ENCODE data around the gene NOS1. TPM values are rescaled to one million over a fixed set of nuclear protein-coding genes. Genes with fewer than 3 reads are reported as not detected.

NOS1 gene
- polyA plus RNA-seq, 1 donor from 2014 or later: not detected

GRCh38 chr12:117277875-117278274 is 83.6 kb downstream of the NOS1 start:
- Histone ChIP-seq H3K4me3 (ENCODE audit: low read length) (no peak overlapping the region), H3F3A (ENCODE audit: insufficient read depth, low read length, poor library complexity, severe bottlenecking) (no peaks in the 10 kb centered on the region), H3K4me2 (ENCODE audit: low read length) (no peak overlapping the region), H3K36me3 (ENCODE audit: insufficient read depth, low read length) (no peaks in the 10 kb centered on the region), H3K79me2 (replicated peaks; ENCODE audit: insufficient read depth, low read length) (no peaks in the 10 kb centered on the region), H3K9ac (ENCODE audit: low read length) (no peak overlapping the region), H4K20me1 (ENCODE audit: insufficient read depth) (no peaks in the 10 kb centered on the region), H2AFZ (ENCODE audit: low read depth, low read length) (no peak overlapping the region), H3K9me2 (ENCODE audit: insufficient read depth, low read length) (no peaks in the 10 kb centered on the region), H3K9me3 (ENCODE audit: low read length) (no peaks in the 10 kb centered on the region), H3K27me3 (ENCODE audit: insufficient read depth, low read depth, low read length) (no peaks in the 10 kb centered on the region), H3K27ac (ENCODE audit: low read length) (no peak overlapping the region)
- TF ChIP-seq EP300 (conservative IDR thresholded peaks at IDR 0.05; ENCODE audit: poor library complexity, severe bottlenecking): no peak
- TF ChIP-seq RAD21 (conservative IDR thresholded peaks at IDR 0.05): no peak
- no peak for TF ChIP-seq POLR2AphosphoS5 (IDR thresholded peaks at IDR 0.05)
- TF ChIP-seq EZH2 (IDR thresholded peaks at IDR 0.05; ENCODE audit: borderline replicate concordance, insufficient read depth, low read length, poor library complexity, severe bottlenecking): no peak
- no peak for TF ChIP-seq TAF1 (IDR thresholded peaks at IDR 0.05; ENCODE audit: low read depth)
- TF ChIP-seq SMC3 (conservative IDR thresholded peaks at IDR 0.05; ENCODE audit: poor library complexity): no peak
- TF ChIP-seq REST (IDR thresholded peaks at IDR 0.05; ENCODE audit: borderline replicate concordance): no peak
- no peak for TF ChIP-seq MXI1 (conservative IDR thresholded peaks at IDR 0.05; ENCODE audit: poor library complexity, severe bottlenecking)
- TF ChIP-seq CTCF (IDR thresholded peaks at IDR 0.05; ENCODE audit: poor library complexity, severe bottlenecking): no peak

GRCh38 chr12:117273091-117273490 is 88.3 kb downstream of the NOS1 start:
- H3F3A ChIP-seq (ENCODE audit: insufficient read depth, low read length, poor library complexity, severe bottlenecking): no peaks in the 10 kb centered on the region
- no peak for TF ChIP-seq MXI1 (conservative IDR thresholded peaks at IDR 0.05; ENCODE audit: poor library complexity, severe bottlenecking)
- no peak for TF ChIP-seq RAD21 (conservative IDR thresholded peaks at IDR 0.05)
- TF ChIP-seq TAF1 (IDR thresholded peaks at IDR 0.05; ENCODE audit: low read depth): no peak
- TF ChIP-seq CTCF (IDR thresholded peaks at IDR 0.05; ENCODE audit: poor library complexity, severe bottlenecking): no peak
- TF ChIP-seq POLR2AphosphoS5 (IDR thresholded peaks at IDR 0.05): no peak
- no peak for TF ChIP-seq REST (IDR thresholded peaks at IDR 0.05; ENCODE audit: borderline replicate concordance)
- no peak for TF ChIP-seq SMC3 (conservative IDR thresholded peaks at IDR 0.05; ENCODE audit: poor library complexity)
- no peak for TF ChIP-seq EZH2 (IDR thresholded peaks at IDR 0.05; ENCODE audit: borderline replicate concordance, insufficient read depth, low read length, poor library complexity, severe bottlenecking)
- H3K4me3 ChIP-seq (ENCODE audit: low read length): no peak overlapping the region
- no peak overlapping the region for H3K4me2 ChIP-seq (ENCODE audit: low read length)
- no peaks in the 10 kb centered on the region for H3K36me3 ChIP-seq (ENCODE audit: insufficient read depth, low read length)
- no peak overlapping the region for H2AFZ ChIP-seq (ENCODE audit: low read depth, low read length)
- H3K79me2 ChIP-seq (replicated peaks; ENCODE audit: insufficient read depth, low read length): no peaks in the 10 kb centered on the region
- H3K9ac ChIP-seq (ENCODE audit: low read length): no peak overlapping the region
- no peaks in the 10 kb centered on the region for H3K27me3 ChIP-seq (ENCODE audit: insufficient read depth, low read depth, low read length)
- no peak overlapping the region for H3K27ac ChIP-seq (ENCODE audit: low read length)
- H3K9me3 ChIP-seq (ENCODE audit: low read length): no peaks in the 10 kb centered on the region
- H3K9me2 ChIP-seq (ENCODE audit: insufficient read depth, low read length): no peaks in the 10 kb centered on the region
- no peaks in the 10 kb centered on the region for H4K20me1 ChIP-seq (ENCODE audit: insufficient read depth)
